Chondrocyte (in vitro differentiated cells): Measurements from ENCODE around the gene SPRING1. TPM values are rescaled to one million over a fixed set of nuclear protein-coding genes. Genes with fewer than 3 reads are reported as not detected.

Experiments
- DNase-seq: peaks from one replicate; pipeline ENCODE4 v3.0.0; 2021; ENCODE audit warnings: mixed read lengths, low spot score
- H3K27ac Mint-ChIP-seq: one replicate; pipeline ENCODE4 v1.8.0; 2021; ENCODE audit warnings: mild to moderate bottlenecking, moderate library complexity, mixed read lengths; ENCODE audit not compliant: unreplicated experiment
- H3K27me3 Mint-ChIP-seq: 2 replicates; pipeline ENCODE4 v1.8.0; 2021; ENCODE audit warnings: low read depth, mixed read lengths
- H3K36me3 Mint-ChIP-seq: 2 replicates; pipeline ENCODE4 v1.8.0; 2021; ENCODE audit warnings: low read depth, mixed read lengths
- H3K4me1 Mint-ChIP-seq: 2 replicates; pipeline ENCODE4 v1.8.0; 2021; ENCODE audit warnings: low read depth, mild to moderate bottlenecking, mixed read lengths
- H3K4me3 Mint-ChIP-seq: one replicate; pipeline ENCODE4 v1.8.0; 2021; ENCODE audit warnings: mild to moderate bottlenecking, moderate library complexity, mixed read lengths; ENCODE audit not compliant: unreplicated experiment
- H3K9me3 Mint-ChIP-seq: 2 replicates; pipeline ENCODE4 v1.8.0; 2021; ENCODE audit warnings: low read depth, mixed read lengths
- total RNA-seq: library from RNA; stranded (reverse); gene quantifications from 3 replicates; pipeline ENCODE4 v1.2.1, GENCODE V29; 2021
- TF ChIP-seq, protein P1 (sequence below): fragments of 200-600 bp; sonication (generic); IDR thresholded peaks from 2 replicates; pipeline ENCODE4 v1.5.0; 2021; ENCODE audit warnings: antibody characterized with exemption, mild to moderate bottlenecking, moderate library complexity

Gene SPRING1
- total RNA-seq, 1 donor from 2014 or later, result 37.3 TPM

DNA sequence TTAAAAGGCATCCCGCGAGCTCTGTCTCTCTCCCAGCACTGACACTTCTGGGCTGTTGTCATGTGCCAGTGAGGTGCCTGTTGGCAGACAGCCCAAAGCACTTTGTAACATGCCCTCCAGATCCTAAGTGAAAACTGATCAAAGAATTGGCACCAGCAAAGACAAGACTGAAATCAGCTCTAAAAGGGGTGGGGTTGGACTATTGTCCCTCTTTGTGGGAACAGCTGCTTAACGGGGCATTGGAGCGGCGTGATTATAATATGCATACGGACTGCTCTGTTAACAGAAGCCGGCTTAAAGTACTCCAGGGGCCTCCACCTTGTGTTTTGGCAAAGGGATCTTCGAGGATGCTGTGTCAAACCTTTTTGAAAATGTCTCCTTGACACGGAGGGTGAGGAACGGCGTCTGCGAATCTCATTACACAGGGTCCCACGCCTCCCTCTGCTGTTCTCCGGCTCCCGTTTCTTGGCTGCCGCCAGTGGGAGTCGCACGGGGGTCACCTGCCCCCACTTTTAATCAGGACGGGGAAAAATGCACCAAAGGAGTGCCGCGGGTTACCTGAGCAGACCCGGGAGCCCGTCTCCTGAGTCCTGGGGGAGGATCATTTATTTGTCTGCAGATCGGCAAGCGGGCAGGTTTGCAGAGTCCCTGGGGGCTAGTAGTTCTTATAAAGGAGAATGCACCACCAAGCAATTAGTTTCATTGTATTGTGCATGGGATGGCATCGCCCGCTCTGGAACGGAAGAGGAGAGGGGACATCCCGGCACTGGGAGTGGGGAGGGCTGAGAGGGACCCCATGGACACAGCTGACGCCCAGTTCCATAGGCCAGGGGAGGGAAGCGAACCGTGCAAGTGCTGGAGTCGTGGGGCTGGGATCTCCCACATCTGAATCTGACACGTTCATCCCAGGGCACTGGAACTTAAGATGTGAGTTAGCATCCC, 44.3 kb downstream of the SPRING1 start:
- DNase-seq, result no peak
- Mint-ChIP-seq H3K9me3 (no peaks in the 10 kb centered on the region), H3K36me3 (peaks cover 2% of the 10 kb centered on the region), H3K27ac (no peak overlapping the region), H3K4me3 (peak overlapping the region; percentile 31), H3K27me3 (peaks cover 19% of the 10 kb centered on the region), H3K4me1 (peaks cover 6% of the 10 kb centered on the region)
- TF ChIP-seq, protein P1, sequence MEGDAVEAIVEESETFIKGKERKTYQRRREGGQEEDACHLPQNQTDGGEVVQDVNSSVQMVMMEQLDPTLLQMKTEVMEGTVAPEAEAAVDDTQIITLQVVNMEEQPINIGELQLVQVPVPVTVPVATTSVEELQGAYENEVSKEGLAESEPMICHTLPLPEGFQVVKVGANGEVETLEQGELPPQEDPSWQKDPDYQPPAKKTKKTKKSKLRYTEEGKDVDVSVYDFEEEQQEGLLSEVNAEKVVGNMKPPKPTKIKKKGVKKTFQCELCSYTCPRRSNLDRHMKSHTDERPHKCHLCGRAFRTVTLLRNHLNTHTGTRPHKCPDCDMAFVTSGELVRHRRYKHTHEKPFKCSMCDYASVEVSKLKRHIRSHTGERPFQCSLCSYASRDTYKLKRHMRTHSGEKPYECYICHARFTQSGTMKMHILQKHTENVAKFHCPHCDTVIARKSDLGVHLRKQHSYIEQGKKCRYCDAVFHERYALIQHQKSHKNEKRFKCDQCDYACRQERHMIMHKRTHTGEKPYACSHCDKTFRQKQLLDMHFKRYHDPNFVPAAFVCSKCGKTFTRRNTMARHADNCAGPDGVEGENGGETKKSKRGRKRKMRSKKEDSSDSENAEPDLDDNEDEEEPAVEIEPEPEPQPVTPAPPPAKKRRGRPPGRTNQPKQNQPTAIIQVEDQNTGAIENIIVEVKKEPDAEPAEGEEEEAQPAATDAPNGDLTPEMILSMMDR, result peak; percentile 9

GRCh38 chr12:116692605-116693004, 45.3 kb downstream of the SPRING1 start:
- peaks cover 2% of the 10 kb centered on the region for H3K36me3 Mint-ChIP-seq
- no peak overlapping the region for H3K4me3 Mint-ChIP-seq
- no peaks in the 10 kb centered on the region for H3K9me3 Mint-ChIP-seq
- TF ChIP-seq, protein P1, result no peak
- peaks cover 6% of the 10 kb centered on the region for H3K4me1 Mint-ChIP-seq
- no peak for DNase-seq
- peaks cover 19% of the 10 kb centered on the region for H3K27me3 Mint-ChIP-seq
- H3K27ac Mint-ChIP-seq, result no peak overlapping the region

GRCh38 chr12:116691636-116692035, 46.2 kb downstream of the SPRING1 start:
- Mint-ChIP-seq H3K4me1 (peaks cover 6% of the 10 kb centered on the region), H3K27ac (no peak overlapping the region), H3K9me3 (no peaks in the 10 kb centered on the region), H3K27me3 (peaks cover 19% of the 10 kb centered on the region), H3K36me3 (peaks cover 3% of the 10 kb centered on the region), H3K4me3 (no peak overlapping the region)
- TF ChIP-seq, protein P1, result no peak
- DNase-seq, result no peak

- no peak for DNase-seq
- peaks cover 19% of the 10 kb centered on the region for H3K27me3 Mint-ChIP-seq
- H3K9me3 Mint-ChIP-seq, result no peaks in the 10 kb centered on the region
- peaks cover 6% of the 10 kb centered on the region for H3K4me1 Mint-ChIP-seq
- no peak overlapping the region for H3K4me3 Mint-ChIP-seq
- no peak overlapping the region for H3K27ac Mint-ChIP-seq
- TF ChIP-seq, protein P1, result no peak
- peaks cover 3% of the 10 kb centered on the region for H3K36me3 Mint-ChIP-seq
Observed at GRCh38 chr12:116691205-116691604, 46.7 kb downstream of the SPRING1 start.

GRCh38 chr12:116689979-116690744, 47.7 kb downstream of the SPRING1 start:
- H3K4me1 Mint-ChIP-seq, result peaks cover 6% of the 10 kb centered on the region
- no peaks in the 10 kb centered on the region for H3K9me3 Mint-ChIP-seq
- DNase-seq, result no peak
- H3K27ac Mint-ChIP-seq, result no peak overlapping the region
- H3K36me3 Mint-ChIP-seq, result peaks cover 3% of the 10 kb centered on the region
- no peak overlapping the region for H3K4me3 Mint-ChIP-seq
- peaks cover 19% of the 10 kb centered on the region for H3K27me3 Mint-ChIP-seq
- TF ChIP-seq, protein P1, result no peak
